Measurements from ENCODE around the gene CORO2B. TPM values are rescaled to one million over a fixed set of nuclear protein-coding genes. Genes with fewer than 3 reads are reported as not detected.
"Not testable (repeated sequence)": the region's sequence is repeated elsewhere in the genome, so short reads cannot be mapped to it uniquely, and the experiment has no call there.

Gene CORO2B
- total RNA-seq, 1 experiment from 2014 or later, result 0.14 TPM

DNA sequence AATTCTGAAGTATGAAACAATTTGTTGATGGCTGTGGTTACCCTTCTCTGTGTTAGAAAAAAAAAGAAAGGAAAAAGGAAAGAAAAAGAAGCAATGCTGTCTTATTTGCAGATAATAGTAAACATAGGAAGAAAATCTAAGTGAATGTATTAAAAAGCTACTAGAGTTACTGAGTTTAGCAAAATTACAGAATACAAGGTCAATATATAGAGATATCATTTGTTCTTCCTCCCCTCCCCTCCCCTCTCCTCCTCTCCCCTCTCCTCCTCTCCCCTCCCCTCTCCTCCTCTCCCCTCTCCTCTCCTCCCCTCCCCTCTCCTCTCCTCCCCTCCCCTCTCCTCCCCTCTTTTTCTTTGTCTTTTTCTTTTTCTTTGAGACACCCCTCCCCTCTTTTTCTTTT, 172.8 kb downstream of the CORO2B start:
- H3K36me3 Mint-ChIP-seq (ENCODE audit: insufficient read depth, unreplicated experiment), result no peaks in the 10 kb centered on the region
- H3K27me3 Mint-ChIP-seq (ENCODE audit: unreplicated experiment), result peaks cover 36% of the 10 kb centered on the region
- no peaks in the 10 kb centered on the region for H3K9me3 Mint-ChIP-seq (ENCODE audit: low read depth, unreplicated experiment)
- DNase-seq, result no peak
- intact Hi-C loops (cut with micrococcal nuclease; ENCODE audit: unreplicated experiment), result no loop called here
- peaks cover 8% of the 10 kb centered on the region for H3K4me1 Mint-ChIP-seq (ENCODE audit: low read depth, unreplicated experiment)
- CTCF ChIA-PET, result no interaction called here
- TF ChIP-seq, protein P1, sequence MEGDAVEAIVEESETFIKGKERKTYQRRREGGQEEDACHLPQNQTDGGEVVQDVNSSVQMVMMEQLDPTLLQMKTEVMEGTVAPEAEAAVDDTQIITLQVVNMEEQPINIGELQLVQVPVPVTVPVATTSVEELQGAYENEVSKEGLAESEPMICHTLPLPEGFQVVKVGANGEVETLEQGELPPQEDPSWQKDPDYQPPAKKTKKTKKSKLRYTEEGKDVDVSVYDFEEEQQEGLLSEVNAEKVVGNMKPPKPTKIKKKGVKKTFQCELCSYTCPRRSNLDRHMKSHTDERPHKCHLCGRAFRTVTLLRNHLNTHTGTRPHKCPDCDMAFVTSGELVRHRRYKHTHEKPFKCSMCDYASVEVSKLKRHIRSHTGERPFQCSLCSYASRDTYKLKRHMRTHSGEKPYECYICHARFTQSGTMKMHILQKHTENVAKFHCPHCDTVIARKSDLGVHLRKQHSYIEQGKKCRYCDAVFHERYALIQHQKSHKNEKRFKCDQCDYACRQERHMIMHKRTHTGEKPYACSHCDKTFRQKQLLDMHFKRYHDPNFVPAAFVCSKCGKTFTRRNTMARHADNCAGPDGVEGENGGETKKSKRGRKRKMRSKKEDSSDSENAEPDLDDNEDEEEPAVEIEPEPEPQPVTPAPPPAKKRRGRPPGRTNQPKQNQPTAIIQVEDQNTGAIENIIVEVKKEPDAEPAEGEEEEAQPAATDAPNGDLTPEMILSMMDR (IDR thresholded peaks at IDR 0.05; ENCODE audit: unreplicated experiment), result no peak
- BruUV-seq (replicated peaks), result no TSS peak
- H3K27ac Mint-ChIP-seq (ENCODE audit: unreplicated experiment), result no peak overlapping the region
- no peak overlapping the region for H3K4me3 Mint-ChIP-seq (ENCODE audit: low read depth, unreplicated experiment)

DNA sequence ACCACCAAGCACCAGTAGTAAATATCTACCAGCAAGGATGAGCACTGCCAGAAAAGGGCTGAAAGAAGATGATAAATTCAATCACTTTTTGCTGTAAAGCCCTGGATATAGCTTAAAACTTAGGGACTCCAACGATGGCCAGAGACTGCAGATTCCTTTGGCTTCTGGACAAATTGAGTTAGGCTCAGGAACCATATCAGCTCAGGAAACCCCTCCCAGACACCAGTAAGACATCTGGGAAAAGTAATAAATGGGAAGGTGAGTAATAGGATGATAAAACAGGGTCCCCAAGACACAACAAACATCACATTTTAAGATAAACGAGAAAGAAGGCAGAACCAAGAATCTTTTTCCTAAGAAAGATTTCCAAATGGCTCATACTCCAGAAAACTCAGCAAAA, 176.9 kb downstream of the CORO2B start:
- TF ChIP-seq, protein P1 (IDR thresholded peaks at IDR 0.05; ENCODE audit: unreplicated experiment), result no peak
- H3K27me3 Mint-ChIP-seq (ENCODE audit: unreplicated experiment), result peaks cover 32% of the 10 kb centered on the region
- H3K27ac Mint-ChIP-seq (ENCODE audit: unreplicated experiment), result no peak overlapping the region
- no peak for DNase-seq
- intact Hi-C loops (cut with micrococcal nuclease; ENCODE audit: unreplicated experiment), result no loop called here
- no TSS peak for BruUV-seq (replicated peaks)
- no peaks in the 10 kb centered on the region for H3K36me3 Mint-ChIP-seq (ENCODE audit: insufficient read depth, unreplicated experiment)
- H3K4me1 Mint-ChIP-seq (ENCODE audit: low read depth, unreplicated experiment), result peaks cover 8% of the 10 kb centered on the region
- CTCF ChIA-PET, result interaction anchor here (0.6 to 0.7 kb wide), 2 partner anchors 65 to 193 kb away, joined by 3 read pairs; no protein-coding TSS in a partner anchor
- no peak overlapping the region for H3K4me3 Mint-ChIP-seq (ENCODE audit: low read depth, unreplicated experiment)
- H3K9me3 Mint-ChIP-seq (ENCODE audit: low read depth, unreplicated experiment), result no peaks in the 10 kb centered on the region

DNA sequence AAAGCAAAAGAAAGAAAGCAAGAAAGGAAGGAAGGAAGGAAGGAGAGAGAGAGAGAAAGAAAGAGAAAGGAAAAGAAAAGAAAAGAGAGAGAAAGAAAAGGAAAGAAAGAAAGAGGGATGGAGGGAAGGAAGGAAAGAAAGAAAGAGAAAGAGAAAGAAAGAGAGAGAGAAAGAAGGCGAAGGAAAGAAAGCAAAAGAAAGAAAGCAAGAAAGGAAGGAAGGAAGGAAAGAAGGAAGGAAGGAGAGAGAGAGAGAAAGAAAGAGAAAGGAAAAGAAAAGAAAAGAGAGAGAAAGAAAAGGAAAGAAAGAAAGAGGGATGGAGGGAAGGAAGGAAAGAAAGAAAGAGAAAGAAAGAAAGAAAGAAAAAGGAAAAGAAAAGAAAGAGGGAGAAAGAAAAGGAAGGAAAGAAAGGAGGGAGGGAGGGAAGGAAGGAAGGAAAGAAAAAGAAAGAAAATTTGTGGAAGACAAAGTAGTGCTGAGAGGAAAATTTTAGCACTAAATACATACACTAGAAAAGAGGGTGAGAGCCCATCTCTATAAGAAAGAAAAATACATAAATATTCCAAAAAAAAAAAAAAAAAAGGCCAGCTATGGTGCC, 181.3 kb downstream of the CORO2B start:
- BruUV-seq (replicated peaks); H3K27ac Mint-ChIP-seq (ENCODE audit: unreplicated experiment); H3K4me1 Mint-ChIP-seq (ENCODE audit: low read depth, unreplicated experiment); H3K36me3 Mint-ChIP-seq (ENCODE audit: insufficient read depth, unreplicated experiment); H3K9me3 Mint-ChIP-seq (ENCODE audit: low read depth, unreplicated experiment); DNase-seq; H3K4me3 Mint-ChIP-seq (ENCODE audit: low read depth, unreplicated experiment); intact Hi-C loops (cut with micrococcal nuclease; ENCODE audit: unreplicated experiment): not testable (repeated sequence)
- CTCF ChIA-PET, result interaction anchor here (0.6 kb wide), 1 partner anchor 255 kb away, joined by 3 read pairs; no protein-coding TSS in a partner anchor
- H3K27me3 Mint-ChIP-seq (ENCODE audit: unreplicated experiment), result peaks cover 43% of the 10 kb centered on the region

DNA sequence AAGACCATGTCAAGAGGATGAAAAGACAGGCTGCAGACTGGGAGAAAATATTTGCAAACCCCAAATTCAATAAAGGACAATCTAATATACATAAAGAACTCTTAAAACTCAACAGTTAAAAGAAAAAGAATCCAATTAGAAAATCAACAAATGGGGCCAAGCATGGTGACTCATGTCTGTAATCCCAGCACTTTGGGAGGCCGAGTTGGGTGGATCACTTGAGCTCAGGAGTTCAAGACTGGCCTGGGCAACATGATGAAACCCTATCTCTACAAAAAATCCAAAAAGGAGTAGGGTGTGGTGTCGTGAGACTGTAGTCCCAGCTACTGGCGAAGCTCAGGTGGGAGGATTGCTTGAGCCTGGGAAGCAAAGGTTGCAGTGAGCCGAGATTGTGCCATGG, 184.3 kb downstream of the CORO2B start:
- no peak for DNase-seq
- TF ChIP-seq, protein P1 (IDR thresholded peaks at IDR 0.05; ENCODE audit: unreplicated experiment), result no peak
- CTCF ChIA-PET, result no interaction called here
- no peak overlapping the region for H3K27ac Mint-ChIP-seq (ENCODE audit: unreplicated experiment)
- H3K36me3 Mint-ChIP-seq (ENCODE audit: insufficient read depth, unreplicated experiment), result no peaks in the 10 kb centered on the region
- peaks cover 1% of the 10 kb centered on the region for H3K4me1 Mint-ChIP-seq (ENCODE audit: low read depth, unreplicated experiment)
- no TSS peak for BruUV-seq (replicated peaks)
- peaks cover 38% of the 10 kb centered on the region for H3K27me3 Mint-ChIP-seq (ENCODE audit: unreplicated experiment)
- H3K4me3 Mint-ChIP-seq (ENCODE audit: low read depth, unreplicated experiment), result no peak overlapping the region
- intact Hi-C loops (cut with micrococcal nuclease; ENCODE audit: unreplicated experiment), result no loop called here
- no peaks in the 10 kb centered on the region for H3K9me3 Mint-ChIP-seq (ENCODE audit: low read depth, unreplicated experiment)

DNA sequence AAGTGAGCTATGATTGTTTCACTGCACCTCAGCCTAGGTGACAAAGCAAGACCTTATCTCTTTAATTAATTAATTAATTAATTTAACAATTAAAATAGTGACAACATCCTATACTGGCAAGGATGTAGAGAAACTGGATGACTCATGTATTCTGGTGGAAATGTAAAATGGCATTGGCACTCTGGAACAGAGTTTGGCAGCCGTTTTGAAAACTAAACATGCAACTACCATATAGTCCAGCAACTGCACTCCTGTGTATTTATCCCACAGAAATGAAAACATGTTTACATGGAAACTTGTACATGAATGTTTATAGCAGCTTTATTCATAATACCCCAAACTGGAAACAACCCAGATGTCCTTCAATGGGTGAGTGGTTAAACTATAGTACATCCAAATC, 185.3 kb downstream of the CORO2B start:
- intact Hi-C loops (cut with micrococcal nuclease; ENCODE audit: unreplicated experiment), result no loop called here
- no peak for DNase-seq
- H3K27ac Mint-ChIP-seq (ENCODE audit: unreplicated experiment), result no peak overlapping the region

More for the DNA sequence above, 185.3 kb downstream of the CORO2B start:
- Mint-ChIP-seq H3K9me3 (ENCODE audit: low read depth, unreplicated experiment) (no peaks in the 10 kb centered on the region), H3K4me1 (ENCODE audit: low read depth, unreplicated experiment) (peaks cover 10% of the 10 kb centered on the region), H3K4me3 (ENCODE audit: low read depth, unreplicated experiment) (no peak overlapping the region), H3K36me3 (ENCODE audit: insufficient read depth, unreplicated experiment) (no peaks in the 10 kb centered on the region), H3K27me3 (ENCODE audit: unreplicated experiment) (peaks cover 38% of the 10 kb centered on the region)
- CTCF ChIA-PET, result no interaction called here
- TF ChIP-seq, protein P1 (IDR thresholded peaks at IDR 0.05; ENCODE audit: unreplicated experiment), result no peak
- BruUV-seq (replicated peaks), result no TSS peak

Measured in Calu3 (cell line).